Effector memory CD4-positive, alpha-beta T cell (primary cell): ENCODE measurements around the gene CBX1.

ENCODE experiments used
- DNase-seq, 3 donors: peaks; one replicate each; pipeline ENCODE4 v3.0.0-alpha.2; 2020
- H3K27ac ChIP-seq: 2 replicates; pipeline ENCODE4 v1.7.0; 2013; ENCODE audit warnings: mild to moderate bottlenecking, low read length, moderate library complexity; ENCODE audit not compliant: insufficient read depth, poor library complexity, severe bottlenecking
- H3K27me3 ChIP-seq: replicated peaks from 2 replicates; pipeline ENCODE4 v1.7.0; 2013; ENCODE audit warnings: mild to moderate bottlenecking, low read length; ENCODE audit not compliant: insufficient read depth, control insufficient read depth, poor library complexity, severe bottlenecking
- H3K36me3 ChIP-seq: 2 replicates; pipeline ENCODE4 v1.7.0; 2013; ENCODE audit warnings: mild to moderate bottlenecking, low read length, moderate library complexity; ENCODE audit not compliant: control insufficient read depth, insufficient read depth
- H3K4me1 ChIP-seq: 2 replicates; pipeline ENCODE4 v1.7.0; 2013; ENCODE audit warnings: low read length, mild to moderate bottlenecking; ENCODE audit not compliant: control insufficient read depth, insufficient read depth, poor library complexity, severe bottlenecking
- H3K4me3 ChIP-seq: 2 replicates; pipeline ENCODE4 v1.7.0; 2013; ENCODE audit warnings: low read length, low read depth, mild to moderate bottlenecking; ENCODE audit not compliant: insufficient read depth, poor library complexity, severe bottlenecking
- H3K9me3 ChIP-seq: 2 replicates; pipeline ENCODE4 v1.7.0; 2013; ENCODE audit warnings: mild to moderate bottlenecking, low read length, moderate library complexity; ENCODE audit not compliant: control insufficient read depth

Gene CBX1

DNA sequence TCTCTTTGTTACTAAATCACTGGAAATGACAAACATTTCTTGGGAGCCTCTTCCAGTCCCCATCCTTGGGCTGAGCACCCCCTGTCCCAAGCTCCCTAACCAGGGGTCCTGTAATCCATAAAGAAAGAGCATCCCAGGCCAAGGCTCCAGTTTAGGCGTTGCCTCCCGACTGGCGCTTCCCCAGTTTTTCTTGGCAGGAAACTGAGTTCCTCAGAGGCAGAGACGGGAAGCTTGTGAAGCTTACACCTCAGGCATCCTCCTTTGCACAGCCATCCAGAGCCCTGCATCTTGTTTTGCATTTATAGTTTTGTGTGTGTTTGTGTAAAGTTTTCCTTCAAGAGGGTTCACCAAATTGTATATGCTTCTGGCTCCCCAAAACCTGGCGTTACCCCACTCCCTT is 70.7 kb downstream of the CBX1 start:
- Histone ChIP-seq H3K4me3 (no peak overlapping the region), H3K36me3 (no peaks in the 10 kb centered on the region), H3K9me3 (no peaks in the 10 kb centered on the region), H3K4me1 (peaks cover 10% of the 10 kb centered on the region), H3K27me3 (no peaks in the 10 kb centered on the region), H3K27ac (no peak overlapping the region)
- no peak for DNase-seq

DNA sequence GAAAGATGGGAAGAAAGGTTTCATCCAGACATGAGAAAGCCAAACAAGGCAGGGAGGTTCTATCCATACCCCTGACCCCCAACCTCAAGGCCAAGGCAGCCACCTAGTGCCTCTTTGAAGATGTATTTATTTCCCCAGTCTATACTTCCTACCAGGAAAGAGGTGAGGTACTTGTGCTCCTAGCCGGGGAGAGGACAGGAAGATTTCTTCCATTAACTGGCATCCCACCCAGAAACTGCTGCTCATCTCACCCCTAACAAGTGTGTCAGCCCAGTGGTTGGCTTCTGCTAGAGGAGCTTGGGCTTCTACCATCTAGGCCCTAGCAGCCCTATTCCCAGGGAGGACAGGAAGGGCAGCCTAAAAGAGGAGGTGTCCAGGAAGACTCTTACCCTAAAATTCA is 72.5 kb downstream of the CBX1 start:
- DNase-seq, result no peak
- Histone ChIP-seq H3K4me1 (peaks cover 17% of the 10 kb centered on the region), H3K27ac (no peak overlapping the region), H3K36me3 (no peaks in the 10 kb centered on the region), H3K27me3 (no peaks in the 10 kb centered on the region), H3K9me3 (no peaks in the 10 kb centered on the region), H3K4me3 (no peak overlapping the region)

DNA sequence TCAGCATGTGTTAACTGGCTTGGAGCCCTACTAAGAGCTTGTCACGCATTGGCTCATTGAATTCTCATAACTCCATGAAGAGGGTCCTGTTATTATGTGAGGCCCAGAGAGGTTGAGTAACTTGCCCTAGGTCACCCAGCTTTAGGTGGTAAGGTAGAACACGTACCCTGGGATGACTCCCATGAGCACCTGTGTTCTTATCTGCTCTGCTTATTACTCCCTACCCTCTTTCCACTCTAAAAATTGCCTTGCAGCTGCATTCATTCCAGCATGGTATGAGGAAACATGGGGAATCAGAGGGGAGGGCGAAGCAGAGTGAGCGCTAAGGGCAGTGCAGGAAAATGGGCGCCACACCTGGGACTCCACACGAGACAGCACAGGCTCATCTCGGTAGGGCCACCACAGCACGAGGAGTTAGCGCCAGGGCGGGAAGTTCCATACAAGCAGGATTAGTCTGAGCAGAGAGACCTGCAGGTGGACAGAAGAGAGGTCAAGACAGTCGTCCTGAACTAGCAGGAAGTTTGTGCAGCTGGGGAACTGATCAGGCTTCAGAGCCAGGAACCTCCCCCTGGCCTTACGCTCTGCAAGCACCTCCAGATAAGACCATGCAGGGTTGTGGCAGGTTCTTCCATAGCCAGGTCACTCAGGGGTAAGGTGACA is 73.8 kb downstream of the CBX1 start:
- no peaks in the 10 kb centered on the region for H3K9me3 ChIP-seq
- no peak for DNase-seq
- peaks cover 23% of the 10 kb centered on the region for H3K4me1 ChIP-seq
- H3K27me3 ChIP-seq, result no peaks in the 10 kb centered on the region
- no peaks in the 10 kb centered on the region for H3K36me3 ChIP-seq
- no peak overlapping the region for H3K4me3 ChIP-seq
- H3K27ac ChIP-seq, result no peak overlapping the region

DNA sequence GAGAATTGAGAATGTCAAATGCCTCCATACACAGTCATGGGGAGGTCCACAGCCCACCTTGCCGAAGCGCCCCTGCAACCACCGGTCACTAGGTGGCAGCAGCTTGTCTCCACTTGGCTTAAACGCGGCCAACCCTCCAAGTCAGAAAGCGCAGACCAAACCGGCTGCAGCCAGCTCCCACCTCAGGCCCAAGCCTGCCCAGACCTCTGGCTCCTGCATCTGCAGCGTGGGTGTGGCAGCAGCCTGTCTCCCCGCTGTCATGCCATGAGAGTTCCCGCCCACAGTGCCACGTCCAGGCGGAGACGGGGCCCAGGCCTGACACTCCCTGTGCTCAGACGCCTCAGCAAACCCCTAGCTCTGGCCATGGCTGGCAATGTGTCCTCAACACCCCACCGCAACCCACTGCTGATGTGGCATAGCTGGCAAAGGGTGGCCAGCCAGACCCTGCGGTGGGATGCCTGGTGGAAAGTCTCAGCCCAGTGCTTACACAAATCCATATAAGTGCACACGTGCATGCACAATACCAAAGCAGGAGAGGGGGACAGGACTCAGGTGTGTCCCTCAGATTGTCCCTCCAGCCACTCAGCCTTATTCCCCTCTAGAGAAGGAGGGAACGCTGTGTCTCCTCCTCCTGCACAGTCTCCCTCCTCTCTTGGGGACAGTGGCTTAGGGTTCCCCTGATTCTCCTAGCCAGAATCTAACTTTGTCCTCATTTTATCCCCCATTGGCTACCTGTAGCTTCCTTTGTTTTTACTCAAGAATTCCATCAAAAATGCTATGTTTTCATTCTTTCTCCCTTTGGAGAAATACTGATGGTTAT is 74.6 kb downstream of the CBX1 start:
- Histone ChIP-seq H3K36me3 (no peaks in the 10 kb centered on the region), H3K4me1 (peaks cover 23% of the 10 kb centered on the region), H3K9me3 (no peaks in the 10 kb centered on the region), H3K27ac (no peak overlapping the region), H3K4me3 (no peak overlapping the region), H3K27me3 (no peaks in the 10 kb centered on the region)
- peak; percentile 40 to 47 (median 42) for DNase-seq

DNA sequence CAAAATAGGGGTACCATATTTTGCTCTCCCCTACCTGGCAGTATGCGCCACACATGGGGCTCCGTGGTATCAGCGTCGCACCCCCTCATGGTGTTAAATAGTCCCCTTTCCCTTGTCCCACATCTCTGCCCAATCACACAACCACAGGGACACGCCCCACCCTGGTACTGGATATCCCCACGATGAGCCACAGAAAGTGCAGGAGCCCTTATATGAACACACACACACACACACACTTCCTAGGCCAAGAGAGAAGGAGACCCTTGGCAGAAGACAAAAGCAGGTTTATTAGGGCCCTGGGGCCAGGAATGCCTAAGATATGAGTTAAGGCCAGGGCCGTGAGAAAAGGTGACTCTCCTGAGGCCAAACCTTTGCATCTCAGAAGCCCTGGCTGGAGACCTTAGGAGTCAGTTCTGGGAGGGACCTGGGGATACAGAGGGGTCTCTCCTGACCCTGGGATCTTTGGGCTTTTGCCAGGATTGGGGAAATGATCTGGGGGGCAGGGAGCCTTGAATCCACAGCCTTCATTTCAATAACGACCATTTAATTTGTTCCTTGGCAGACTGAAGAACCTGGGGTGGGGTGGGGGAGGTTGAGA is 75.3 kb downstream of the CBX1 start:
- H3K4me3 ChIP-seq, result no peak overlapping the region
- H3K4me1 ChIP-seq, result peaks cover 23% of the 10 kb centered on the region
- no peak overlapping the region for H3K27ac ChIP-seq
- no peaks in the 10 kb centered on the region for H3K27me3 ChIP-seq
- no peaks in the 10 kb centered on the region for H3K9me3 ChIP-seq
- no peak for DNase-seq
- no peaks in the 10 kb centered on the region for H3K36me3 ChIP-seq

DNA sequence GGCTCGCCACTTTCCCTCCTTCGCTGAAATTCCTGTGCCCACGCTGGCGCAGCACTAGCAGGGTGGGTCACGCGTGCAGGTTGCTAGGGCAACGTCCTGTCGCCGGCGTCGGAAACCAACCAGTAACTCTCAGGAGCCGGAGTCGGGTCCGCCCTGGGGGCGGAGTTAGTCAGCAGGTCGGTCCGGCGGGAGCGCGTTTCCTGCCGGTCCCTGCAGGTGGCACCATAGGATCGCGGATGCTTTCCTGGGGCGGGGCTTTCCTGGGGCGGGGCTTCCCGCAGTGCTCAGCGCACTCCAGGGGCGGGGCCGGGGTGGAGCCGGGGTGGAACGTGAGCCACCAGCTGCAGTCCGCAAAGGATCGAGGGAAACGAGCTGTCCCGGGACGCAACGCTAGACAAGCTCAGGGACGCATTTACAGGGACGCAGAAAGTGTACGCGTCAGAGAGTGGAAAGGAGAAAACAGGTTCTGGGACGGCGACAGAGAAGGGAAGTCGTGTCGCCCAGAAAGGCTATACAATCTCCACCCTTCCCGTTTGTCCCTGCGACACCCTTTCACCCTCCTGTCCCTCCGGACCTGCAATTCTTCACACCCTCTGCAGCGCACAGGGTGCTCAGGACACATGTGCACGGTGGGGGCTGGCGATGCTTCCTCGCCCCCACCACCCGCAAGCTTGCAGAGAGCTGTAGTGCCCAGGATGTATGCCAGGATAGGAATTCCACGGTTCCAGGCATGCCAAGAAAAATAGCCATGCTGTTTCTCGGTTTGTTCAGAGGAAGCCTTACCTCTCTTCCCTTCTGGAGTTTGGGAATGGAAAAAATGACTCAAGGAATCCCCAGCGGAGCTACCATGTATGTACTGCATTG is 76.0 kb downstream of the CBX1 start:
- peak overlapping the region; percentile 60 for H3K4me3 ChIP-seq
- peak overlapping the region; percentile 47 for H3K27ac ChIP-seq

DNA sequence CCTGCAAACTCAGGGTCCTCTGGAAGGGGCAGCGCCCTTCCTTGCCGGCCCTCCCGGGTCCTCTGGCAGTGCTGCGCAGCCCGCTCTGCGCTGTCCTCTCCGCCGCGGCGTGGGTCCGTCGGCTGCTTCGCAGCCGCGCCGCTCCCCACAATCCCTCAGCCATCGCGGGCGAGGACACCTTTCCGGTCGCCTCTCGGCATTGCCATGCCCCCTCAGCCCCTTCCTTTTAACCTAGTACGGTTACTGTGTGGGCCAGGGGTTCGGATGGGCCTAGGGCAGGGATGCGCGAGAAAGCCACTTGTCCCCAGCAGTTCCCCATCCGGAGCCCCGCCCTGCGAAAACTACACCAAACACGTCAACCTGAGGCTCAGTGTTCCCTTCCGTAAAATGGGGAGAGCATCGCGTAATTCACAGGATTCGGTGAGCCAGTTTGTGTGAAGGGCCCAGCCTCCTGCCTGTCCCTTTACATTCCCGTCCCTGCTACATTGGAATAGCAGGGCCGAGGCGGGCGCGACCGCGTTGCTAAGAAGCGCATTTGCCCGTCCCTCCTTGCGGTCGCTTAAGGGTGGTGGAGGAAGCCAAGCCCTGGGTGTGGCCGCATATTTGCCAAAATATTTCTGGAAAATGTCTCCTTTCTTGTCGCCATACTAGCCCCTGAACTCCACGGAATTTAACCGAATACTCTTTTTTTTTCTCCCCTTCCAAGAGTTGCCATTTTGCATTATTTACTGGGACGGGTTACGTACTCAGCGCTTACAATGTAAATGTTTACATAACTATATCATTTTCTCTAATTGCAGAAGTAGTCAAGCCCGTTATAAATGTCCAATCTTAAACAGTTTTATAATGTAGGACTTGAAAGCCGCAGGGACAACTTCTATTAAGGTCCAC is 76.9 kb downstream of the CBX1 start:
- Histone ChIP-seq H3K4me1 (peaks cover 23% of the 10 kb centered on the region), H3K9me3 (no peaks in the 10 kb centered on the region), H3K4me3 (peak overlapping the region; percentile 60), H3K27ac (peak overlapping the region; percentile 47), H3K27me3 (no peaks in the 10 kb centered on the region), H3K36me3 (no peaks in the 10 kb centered on the region)
- DNase-seq, result peak; percentile 14 to 41 (median 33)

More for the DNA sequence above, 76.0 kb downstream of the CBX1 start:
- peaks cover 23% of the 10 kb centered on the region for H3K4me1 ChIP-seq
- H3K36me3 ChIP-seq, result no peaks in the 10 kb centered on the region
- H3K9me3 ChIP-seq, result no peaks in the 10 kb centered on the region
- DNase-seq, result peak; percentile 96 to 97 (median 97)
- H3K27me3 ChIP-seq, result no peaks in the 10 kb centered on the region

DNA sequence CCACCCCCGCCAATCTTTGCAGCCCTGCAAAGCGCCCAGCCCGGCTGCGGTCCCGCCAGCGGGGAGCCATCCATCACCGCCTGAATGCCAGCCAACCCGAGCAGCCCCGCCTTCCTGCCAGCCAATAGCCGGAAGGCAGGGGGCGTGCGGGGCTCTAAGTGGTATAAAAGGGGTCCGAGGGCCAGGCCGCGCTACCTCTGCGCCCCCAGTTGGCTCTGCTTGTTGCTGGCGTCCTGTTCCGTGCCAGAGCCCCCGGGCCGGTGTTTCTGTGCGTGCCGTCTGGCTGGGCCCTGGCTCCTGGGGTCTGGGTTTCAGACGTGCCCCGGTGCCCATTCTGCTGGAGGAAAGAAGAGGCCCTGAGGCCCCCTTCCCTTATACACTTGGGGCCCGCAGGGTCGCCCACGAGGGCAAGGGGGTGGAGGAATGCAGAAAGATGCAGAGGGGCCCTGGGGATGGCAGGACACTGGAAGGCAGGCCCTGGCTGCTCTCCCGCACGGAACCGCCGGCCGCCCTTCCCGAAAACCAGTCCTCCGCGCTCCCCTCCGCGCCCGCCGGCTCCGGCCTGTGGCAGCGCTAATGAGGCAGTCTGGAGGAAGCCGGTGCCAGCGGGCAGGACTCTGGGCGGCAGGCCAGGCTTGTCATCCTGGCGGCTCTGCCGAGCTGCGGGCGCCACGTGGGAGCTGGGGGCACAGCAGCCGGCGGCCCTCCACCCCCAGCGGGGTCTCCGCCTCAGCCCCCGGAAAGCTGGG is 77.7 kb downstream of the CBX1 start:
- peak; percentile 9 to 30 (median 16) for DNase-seq
- Histone ChIP-seq H3K27ac (peak overlapping the region; percentile 47), H3K27me3 (no peaks in the 10 kb centered on the region), H3K4me3 (peak overlapping the region; percentile 60), H3K4me1 (peaks cover 23% of the 10 kb centered on the region), H3K9me3 (no peaks in the 10 kb centered on the region), H3K36me3 (no peaks in the 10 kb centered on the region)
